ENCODE results near the gene MAN1A1. TPM values are rescaled to one million over a fixed set of nuclear protein-coding genes. Genes with fewer than 3 reads are reported as not detected.

MAN1A1 gene
- total and polyA plus RNA-seq, 2 experiments from 2014 or later, result 2.0 to 8.7 TPM

DNA sequence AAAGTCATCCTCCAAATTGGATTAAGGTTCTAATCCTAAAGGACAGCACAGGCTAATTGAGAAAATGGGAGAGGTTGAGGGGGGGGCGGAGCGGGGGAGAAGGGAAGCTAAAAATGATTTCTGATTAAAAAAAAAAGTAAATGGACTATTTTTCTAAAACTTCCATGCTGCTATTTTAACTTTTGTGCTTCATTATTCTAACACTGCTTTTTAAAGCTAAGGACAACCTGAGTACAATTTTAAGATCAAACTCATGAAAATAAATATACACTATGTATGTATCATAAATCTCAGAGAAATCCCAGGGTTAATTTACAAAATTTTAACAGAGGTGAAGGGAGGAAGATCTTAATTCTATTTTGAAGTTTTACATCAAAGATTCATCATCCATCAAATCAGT is 4.4 kb downstream of the MAN1A1 start (continued):
- no peak for TF ChIP-seq NANOG (IDR thresholded peaks at IDR 0.05; ENCODE audit: borderline replicate concordance)
- TF ChIP-seq, protein P1, sequence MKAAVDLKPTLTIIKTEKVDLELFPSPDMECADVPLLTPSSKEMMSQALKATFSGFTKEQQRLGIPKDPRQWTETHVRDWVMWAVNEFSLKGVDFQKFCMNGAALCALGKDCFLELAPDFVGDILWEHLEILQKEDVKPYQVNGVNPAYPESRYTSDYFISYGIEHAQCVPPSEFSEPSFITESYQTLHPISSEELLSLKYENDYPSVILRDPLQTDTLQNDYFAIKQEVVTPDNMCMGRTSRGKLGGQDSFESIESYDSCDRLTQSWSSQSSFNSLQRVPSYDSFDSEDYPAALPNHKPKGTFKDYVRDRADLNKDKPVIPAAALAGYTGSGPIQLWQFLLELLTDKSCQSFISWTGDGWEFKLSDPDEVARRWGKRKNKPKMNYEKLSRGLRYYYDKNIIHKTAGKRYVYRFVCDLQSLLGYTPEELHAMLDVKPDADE (IDR thresholded peaks at IDR 0.05), result no peak

DNA sequence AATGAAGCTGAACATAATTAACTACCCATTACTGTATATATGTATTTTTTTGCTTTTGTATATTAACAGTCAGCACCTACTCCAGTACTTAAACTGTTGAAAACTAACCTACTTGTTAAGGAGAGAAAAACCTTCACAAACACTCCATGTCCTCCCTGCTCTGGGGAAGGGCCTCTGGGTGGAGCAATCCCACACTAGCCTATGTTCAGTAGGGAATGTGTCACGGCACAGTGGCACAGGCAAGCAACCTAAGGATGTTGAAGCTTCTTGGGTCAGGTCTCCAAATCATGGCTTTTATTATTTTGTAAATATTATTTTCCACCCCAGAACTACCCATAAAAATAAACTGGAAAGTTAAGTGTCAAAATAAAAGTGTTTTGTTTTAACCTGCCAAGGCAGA is 5.3 kb downstream of the MAN1A1 start:
- Histone ChIP-seq H3K27ac (ENCODE audit: low read depth) (no peak overlapping the region), H4K20me1 (replicated peaks; ENCODE audit: insufficient read depth) (no peaks in the 10 kb centered on the region), H3K4me1 (ENCODE audit: insufficient read depth) (peaks cover 20% of the 10 kb centered on the region), H3F3A (replicated peaks; ENCODE audit: low read depth) (no peaks in the 10 kb centered on the region), H3K4me2 (no peak overlapping the region), H3K4me3 (no peak overlapping the region), H3K27me3 (ENCODE audit: insufficient read depth) (peaks cover 29% of the 10 kb centered on the region), H2AFZ (no peak overlapping the region), H3K36me3 (ENCODE audit: insufficient read depth) (no peaks in the 10 kb centered on the region), H3K79me2 (replicated peaks; ENCODE audit: insufficient read depth) (no peaks in the 10 kb centered on the region), H3K9me2 (ENCODE audit: insufficient read depth) (0 out of 2 replicates have a peak, but pooled peaks cover 2% of the 10 kb centered on the region)
- Mint-ChIP-seq H3K27ac (no peak overlapping the region), H3K4me1 (peaks cover 24% of the 10 kb centered on the region; the same call in 2 of the 3 replicates), H3K9me3 (no peaks in the 10 kb centered on the region), H3K36me3 (ENCODE audit: low read depth) (no peaks in the 10 kb centered on the region), H3K4me3 (no peak overlapping the region), H3K27me3 (ENCODE audit: insufficient read depth, low read depth, poor library complexity) (peaks cover 7% of the 10 kb centered on the region)
- ATAC-seq (no peak), DNase-seq (ENCODE audit: low spot score) (no peak)
- TF ChIP-seq, protein P2, sequence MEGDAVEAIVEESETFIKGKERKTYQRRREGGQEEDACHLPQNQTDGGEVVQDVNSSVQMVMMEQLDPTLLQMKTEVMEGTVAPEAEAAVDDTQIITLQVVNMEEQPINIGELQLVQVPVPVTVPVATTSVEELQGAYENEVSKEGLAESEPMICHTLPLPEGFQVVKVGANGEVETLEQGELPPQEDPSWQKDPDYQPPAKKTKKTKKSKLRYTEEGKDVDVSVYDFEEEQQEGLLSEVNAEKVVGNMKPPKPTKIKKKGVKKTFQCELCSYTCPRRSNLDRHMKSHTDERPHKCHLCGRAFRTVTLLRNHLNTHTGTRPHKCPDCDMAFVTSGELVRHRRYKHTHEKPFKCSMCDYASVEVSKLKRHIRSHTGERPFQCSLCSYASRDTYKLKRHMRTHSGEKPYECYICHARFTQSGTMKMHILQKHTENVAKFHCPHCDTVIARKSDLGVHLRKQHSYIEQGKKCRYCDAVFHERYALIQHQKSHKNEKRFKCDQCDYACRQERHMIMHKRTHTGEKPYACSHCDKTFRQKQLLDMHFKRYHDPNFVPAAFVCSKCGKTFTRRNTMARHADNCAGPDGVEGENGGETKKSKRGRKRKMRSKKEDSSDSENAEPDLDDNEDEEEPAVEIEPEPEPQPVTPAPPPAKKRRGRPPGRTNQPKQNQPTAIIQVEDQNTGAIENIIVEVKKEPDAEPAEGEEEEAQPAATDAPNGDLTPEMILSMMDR (conservative IDR thresholded peaks at IDR 0.05; ENCODE audit: low read depth in 2 of 2), result peak in 1 of 2 experiments; percentile 22; a peak in 1 of 4 replicates
- TF ChIP-seq, protein P1 (IDR thresholded peaks at IDR 0.05), result no peak

DNA sequence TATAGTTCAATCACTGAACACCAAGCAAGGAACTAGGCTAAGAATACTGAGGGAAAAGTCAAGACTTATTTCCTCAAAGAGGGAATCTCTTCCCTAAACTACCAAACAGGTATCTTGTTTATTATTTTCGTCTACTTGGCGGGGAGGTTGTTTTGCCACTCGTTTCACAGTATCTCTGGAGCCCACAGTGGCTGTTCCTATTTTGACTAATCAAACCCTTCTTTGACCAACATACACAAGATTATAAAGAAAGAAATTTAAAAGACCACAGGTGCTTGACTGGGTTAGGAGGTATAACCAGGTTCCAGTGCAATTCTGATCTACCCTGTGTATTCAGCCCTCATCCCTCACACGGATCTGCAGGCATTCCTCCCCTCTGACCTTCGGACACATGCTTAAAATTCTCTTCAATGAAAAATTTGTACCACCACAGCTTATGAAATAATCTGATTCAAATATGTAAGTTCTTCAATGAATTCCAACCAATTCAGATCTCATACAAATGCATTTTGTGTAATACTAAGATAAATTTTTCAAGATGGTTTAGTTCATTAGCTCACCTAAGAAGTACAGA is 5.9 kb downstream of the MAN1A1 start:
- H3K4me2 ChIP-seq, result no peak overlapping the region
- no peak overlapping the region for H3K27ac ChIP-seq (ENCODE audit: low read depth)
- Mint-ChIP-seq H3K4me1 (peaks cover 24% of the 10 kb centered on the region; the same call in 2 of the 3 replicates), H3K36me3 (ENCODE audit: low read depth) (no peaks in the 10 kb centered on the region), H3K27ac (no peak overlapping the region), H3K27me3 (ENCODE audit: insufficient read depth, low read depth, poor library complexity) (peaks cover 7% of the 10 kb centered on the region), H3K9me3 (no peaks in the 10 kb centered on the region), H3K4me3 (no peak overlapping the region)
- 0 out of 2 replicates have a peak, but pooled peaks cover 2% of the 10 kb centered on the region for H3K9me2 ChIP-seq (ENCODE audit: insufficient read depth)
- H3K4me1 ChIP-seq (ENCODE audit: insufficient read depth), result peaks cover 20% of the 10 kb centered on the region
- H3K27me3 ChIP-seq (ENCODE audit: insufficient read depth), result peaks cover 23% of the 10 kb centered on the region
- no peak for ATAC-seq
- TF ChIP-seq EZH2 (IDR thresholded peaks at IDR 0.05; ENCODE audit: low read depth, unreplicated experiment), result no peak
- TF ChIP-seq EZH2phosphoT487 (IDR thresholded peaks at IDR 0.05; ENCODE audit: unreplicated experiment), result no peak
- TF ChIP-seq, protein P3, sequence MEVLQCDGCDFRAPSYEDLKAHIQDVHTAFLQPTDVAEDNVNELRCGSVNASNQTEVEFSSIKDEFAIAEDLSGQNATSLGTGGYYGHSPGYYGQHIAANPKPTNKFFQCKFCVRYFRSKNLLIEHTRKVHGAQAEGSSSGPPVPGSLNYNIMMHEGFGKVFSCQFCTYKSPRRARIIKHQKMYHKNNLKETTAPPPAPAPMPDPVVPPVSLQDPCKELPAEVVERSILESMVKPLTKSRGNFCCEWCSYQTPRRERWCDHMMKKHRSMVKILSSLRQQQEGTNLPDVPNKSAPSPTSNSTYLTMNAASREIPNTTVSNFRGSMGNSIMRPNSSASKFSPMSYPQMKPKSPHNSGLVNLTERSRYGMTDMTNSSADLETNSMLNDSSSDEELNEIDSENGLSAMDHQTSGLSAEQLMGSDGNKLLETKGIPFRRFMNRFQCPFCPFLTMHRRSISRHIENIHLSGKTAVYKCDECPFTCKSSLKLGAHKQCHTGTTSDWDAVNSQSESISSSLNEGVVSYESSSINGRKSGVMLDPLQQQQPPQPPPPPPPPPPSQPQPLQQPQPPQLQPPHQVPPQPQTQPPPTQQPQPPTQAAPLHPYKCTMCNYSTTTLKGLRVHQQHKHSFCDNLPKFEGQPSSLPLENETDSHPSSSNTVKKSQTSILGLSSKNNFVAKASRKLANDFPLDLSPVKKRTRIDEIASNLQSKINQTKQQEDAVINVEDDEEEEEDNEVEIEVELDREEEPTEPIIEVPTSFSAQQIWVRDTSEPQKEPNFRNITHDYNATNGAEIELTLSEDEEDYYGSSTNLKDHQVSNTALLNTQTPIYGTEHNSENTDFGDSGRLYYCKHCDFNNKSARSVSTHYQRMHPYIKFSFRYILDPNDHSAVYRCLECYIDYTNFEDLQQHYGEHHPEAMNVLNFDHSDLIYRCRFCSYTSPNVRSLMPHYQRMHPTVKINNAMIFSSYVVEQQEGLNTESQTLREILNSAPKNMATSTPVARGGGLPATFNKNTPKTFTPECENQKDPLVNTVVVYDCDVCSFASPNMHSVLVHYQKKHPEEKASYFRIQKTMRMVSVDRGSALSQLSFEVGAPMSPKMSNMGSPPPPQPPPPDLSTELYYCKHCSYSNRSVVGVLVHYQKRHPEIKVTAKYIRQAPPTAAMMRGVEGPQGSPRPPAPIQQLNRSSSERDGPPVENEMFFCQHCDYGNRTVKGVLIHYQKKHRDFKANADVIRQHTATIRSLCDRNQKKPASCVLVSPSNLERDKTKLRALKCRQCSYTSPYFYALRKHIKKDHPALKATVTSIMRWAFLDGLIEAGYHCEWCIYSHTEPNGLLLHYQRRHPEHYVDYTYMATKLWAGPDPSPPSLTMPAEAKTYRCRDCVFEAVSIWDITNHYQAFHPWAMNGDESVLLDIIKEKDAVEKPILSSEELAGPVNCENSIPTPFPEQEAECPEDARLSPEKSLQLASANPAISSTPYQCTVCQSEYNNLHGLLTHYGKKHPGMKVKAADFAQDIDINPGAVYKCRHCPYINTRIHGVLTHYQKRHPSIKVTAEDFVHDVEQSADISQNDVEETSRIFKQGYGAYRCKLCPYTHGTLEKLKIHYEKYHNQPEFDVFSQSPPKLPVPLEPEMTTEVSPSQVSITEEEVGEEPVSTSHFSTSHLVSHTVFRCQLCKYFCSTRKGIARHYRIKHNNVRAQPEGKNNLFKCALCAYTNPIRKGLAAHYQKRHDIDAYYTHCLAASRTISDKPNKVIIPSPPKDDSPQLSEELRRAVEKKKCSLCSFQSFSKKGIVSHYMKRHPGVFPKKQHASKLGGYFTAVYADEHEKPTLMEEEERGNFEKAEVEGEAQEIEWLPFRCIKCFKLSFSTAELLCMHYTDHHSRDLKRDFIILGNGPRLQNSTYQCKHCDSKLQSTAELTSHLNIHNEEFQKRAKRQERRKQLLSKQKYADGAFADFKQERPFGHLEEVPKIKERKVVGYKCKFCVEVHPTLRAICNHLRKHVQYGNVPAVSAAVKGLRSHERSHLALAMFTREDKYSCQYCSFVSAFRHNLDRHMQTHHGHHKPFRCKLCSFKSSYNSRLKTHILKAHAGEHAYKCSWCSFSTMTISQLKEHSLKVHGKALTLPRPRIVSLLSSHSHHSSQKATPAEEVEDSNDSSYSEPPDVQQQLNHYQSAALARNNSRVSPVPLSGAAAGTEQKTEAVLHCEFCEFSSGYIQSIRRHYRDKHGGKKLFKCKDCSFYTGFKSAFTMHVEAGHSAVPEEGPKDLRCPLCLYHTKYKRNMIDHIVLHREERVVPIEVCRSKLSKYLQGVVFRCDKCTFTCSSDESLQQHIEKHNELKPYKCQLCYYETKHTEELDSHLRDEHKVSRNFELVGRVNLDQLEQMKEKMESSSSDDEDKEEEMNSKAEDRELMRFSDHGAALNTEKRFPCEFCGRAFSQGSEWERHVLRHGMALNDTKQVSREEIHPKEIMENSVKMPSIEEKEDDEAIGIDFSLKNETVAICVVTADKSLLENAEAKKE (CRISPR knock-in tag; IDR thresholded peaks at IDR 0.05), result no peak
- TF ChIP-seq, protein P1 (IDR thresholded peaks at IDR 0.05), result no peak
- no peak for TF ChIP-seq POLR2AphosphoS5 (IDR thresholded peaks at IDR 0.05; ENCODE audit: low read depth)
- H4K20me1 ChIP-seq (replicated peaks; ENCODE audit: insufficient read depth), result no peaks in the 10 kb centered on the region
- H3F3A ChIP-seq (replicated peaks; ENCODE audit: low read depth), result no peaks in the 10 kb centered on the region
- no peaks in the 10 kb centered on the region for H3K36me3 ChIP-seq (ENCODE audit: insufficient read depth)
- no peak for DNase-seq (ENCODE audit: low spot score)
- H2AFZ ChIP-seq, result no peak overlapping the region
- H3K4me3 ChIP-seq, result no peak overlapping the region
- H3K79me2 ChIP-seq (replicated peaks; ENCODE audit: insufficient read depth), result no peaks in the 10 kb centered on the region
